DND-41 (cell line): ENCODE measurements around the gene SMCO3.

Experiments used
- ATAC-seq: fragments of 200-7000 bp; cut with Tn5 transposase; 3 replicates; pipeline ENCODE4 v1.9.1; 2021; ENCODE audit warnings: low read depth; ENCODE audit not compliant: insufficient read depth
- DNase-seq: peaks from one replicate; pipeline ENCODE4 v3.0.0-alpha.2; 2020
- H2AFZ ChIP-seq: 2 replicates; pipeline ENCODE4 v1.6.0; 2012; ENCODE audit warnings: low read depth, low read length
- H3K27ac ChIP-seq: 2 replicates; pipeline ENCODE4 v1.5.1; 2012; ENCODE audit warnings: low read length, inconsistent platforms
- H3K27me3 ChIP-seq: fragments of 200-600 bp; sonication (generic); 2 replicates; pipeline ENCODE4 v1.6.0; 2012; ENCODE audit warnings: low read length, mild to moderate bottlenecking, inconsistent platforms; ENCODE audit not compliant: insufficient read depth, poor library complexity
- H3K36me3 ChIP-seq: 2 replicates; pipeline ENCODE4 v1.5.1; 2012; ENCODE audit warnings: low read length, inconsistent platforms; ENCODE audit not compliant: insufficient read depth
- H3K4me1 ChIP-seq: 2 replicates; pipeline ENCODE4 v1.5.1; 2012; ENCODE audit warnings: mild to moderate bottlenecking, low read length; ENCODE audit not compliant: insufficient read depth
- H3K4me2 ChIP-seq: 2 replicates; pipeline ENCODE4 v1.6.0; 2012; ENCODE audit warnings: mild to moderate bottlenecking, moderate library complexity, low read length, inconsistent platforms; ENCODE audit not compliant: insufficient read depth
- H3K4me3 ChIP-seq, 2 experiments: fragments of 200-600 bp in 1 of 2; shearing (Covaris generic) in 1 of 2; 2 replicates each; pipeline ENCODE4 v1.5.1; 2012 to 2016; ENCODE audit warnings: inconsistent platforms in 2 of 2, low read length in 2 of 2, mild to moderate bottlenecking in 2 of 2, low read depth in 1 of 2, moderate library complexity in 1 of 2
- H3K79me2 ChIP-seq: 2 replicates; pipeline ENCODE4 v1.6.0; 2012; ENCODE audit warnings: low read length, inconsistent platforms; ENCODE audit not compliant: insufficient read depth
- H3K9ac ChIP-seq: 2 replicates; pipeline ENCODE4 v1.6.0; 2012; ENCODE audit warnings: low read depth, mild to moderate bottlenecking, inconsistent platforms, low read length, moderate library complexity
- H3K9me3 ChIP-seq: 2 replicates; pipeline ENCODE4 v1.5.1; 2012; ENCODE audit warnings: low read length, moderate library complexity, mild to moderate bottlenecking, inconsistent platforms; ENCODE audit not compliant: insufficient read depth, severe bottlenecking
- H4K20me1 ChIP-seq: 2 replicates; pipeline ENCODE4 v1.6.0; 2012; ENCODE audit warnings: low read length; ENCODE audit not compliant: insufficient read depth
- CTCF ChIP-seq: IDR thresholded peaks from 2 replicates; pipeline ENCODE4 v1.5.1; 2012; ENCODE audit warnings: borderline replicate concordance, low read length, moderate library complexity, mild to moderate bottlenecking; ENCODE audit not compliant: poor library complexity, severe bottlenecking; ENCODE audit errors: extremely low read depth
- EZH2 ChIP-seq: IDR thresholded peaks from 3 replicates; pipeline ENCODE4 v1.6.1; 2012; ENCODE audit warnings: borderline replicate concordance, low read depth, mild to moderate bottlenecking, moderate library complexity, low read length, inconsistent platforms; ENCODE audit not compliant: severe bottlenecking

Gene SMCO3

DNA sequence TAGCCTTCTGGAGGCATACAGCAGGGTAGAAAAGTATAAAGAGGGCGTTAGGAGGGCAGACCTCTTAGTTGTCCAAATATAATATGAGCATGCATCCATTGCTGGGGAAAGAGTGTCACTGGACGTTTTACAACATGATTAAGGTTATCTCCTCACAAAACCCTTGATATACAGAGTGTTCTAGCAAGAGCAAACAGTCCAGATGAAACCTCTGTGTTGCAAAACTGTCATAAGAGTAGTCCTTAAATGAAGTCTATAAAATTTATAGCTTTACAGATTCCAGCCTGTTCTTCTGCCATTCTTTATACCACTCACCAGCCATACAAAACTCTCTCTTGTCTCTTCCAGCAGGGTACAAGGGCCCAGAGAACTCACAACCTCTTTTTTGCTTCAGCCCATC, 32.4 kb downstream of the SMCO3 start:
- Histone ChIP-seq H2AFZ (no peak overlapping the region), H3K36me3 (peaks cover 26% of the 10 kb centered on the region; the same call in 1 of the 2 replicates), H3K79me2 (no peaks in the 10 kb centered on the region), H3K9me3 (no peaks in the 10 kb centered on the region), H3K9ac (no peak overlapping the region), H3K4me1 (peaks cover 13% of the 10 kb centered on the region), H3K27me3 (no peaks in the 10 kb centered on the region), H3K27ac (no peak overlapping the region), H4K20me1 (no peaks in the 10 kb centered on the region), H3K4me3 (no peak overlapping the region), H3K4me2 (no peak overlapping the region)
- no peak for ATAC-seq
- TF ChIP-seq EZH2: no peak
- no peak for TF ChIP-seq CTCF
- DNase-seq: no peak

GRCh38 chr12:14780859-14781258, 33.1 kb downstream of the SMCO3 start:
- peak overlapping the region; percentile 55 for H2AFZ ChIP-seq
- peak overlapping the region; percentile 46 for H3K4me2 ChIP-seq
- DNase-seq (no peak), ATAC-seq (peak; percentile 46; the same call in 2 of the 3 replicates)
- no peak for TF ChIP-seq CTCF
- TF ChIP-seq EZH2: no peak
- H3K36me3 ChIP-seq: peaks cover 19% of the 10 kb centered on the region; the same call in 1 of the 2 replicates
- no peaks in the 10 kb centered on the region for H3K9me3 ChIP-seq
- no peaks in the 10 kb centered on the region for H4K20me1 ChIP-seq
- peak overlapping the region; percentile 1; the same call in 1 of the 2 replicates for H3K27ac ChIP-seq
- no peaks in the 10 kb centered on the region for H3K79me2 ChIP-seq
- peaks cover 13% of the 10 kb centered on the region for H3K4me1 ChIP-seq
- H3K9ac ChIP-seq: no peak overlapping the region
- no peaks in the 10 kb centered on the region for H3K27me3 ChIP-seq
- no peak overlapping the region for H3K4me3 ChIP-seq

DNA sequence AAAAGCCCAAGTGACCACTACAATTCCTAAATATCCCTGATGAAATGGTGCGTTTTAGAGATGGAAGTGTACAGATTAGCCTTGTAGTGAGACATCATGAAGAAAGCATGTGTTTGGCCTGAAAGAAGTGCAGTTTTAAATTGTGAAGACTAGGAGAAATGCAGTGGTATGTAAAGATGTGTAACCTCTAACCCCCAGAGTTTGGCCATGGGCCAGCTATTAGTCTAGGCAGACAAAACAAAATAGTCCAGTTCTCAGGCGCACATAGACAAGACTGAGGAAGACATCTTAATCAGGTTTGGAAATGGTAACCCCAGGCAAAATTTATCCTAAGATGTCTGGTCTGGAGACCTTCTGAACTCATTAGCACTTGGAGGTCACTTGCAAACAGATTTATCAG, 34.1 kb downstream of the SMCO3 start:
- Histone ChIP-seq H3K9me3 (no peaks in the 10 kb centered on the region), H3K4me1 (peaks cover 13% of the 10 kb centered on the region), H3K36me3 (peaks cover 9% of the 10 kb centered on the region; the same call in 1 of the 2 replicates), H2AFZ (peak overlapping the region; percentile 21; the same call in 1 of the 2 replicates), H3K27me3 (no peaks in the 10 kb centered on the region), H4K20me1 (no peaks in the 10 kb centered on the region), H3K4me2 (no peak overlapping the region), H3K79me2 (no peaks in the 10 kb centered on the region), H3K27ac (no peak overlapping the region), H3K9ac (no peak overlapping the region), H3K4me3 (no peak overlapping the region)
- no peak for TF ChIP-seq EZH2
- no peak for TF ChIP-seq CTCF
- DNase-seq: no peak
- ATAC-seq: no peak

- Histone ChIP-seq H3K27ac (no peak overlapping the region), H3K4me1 (peaks cover 14% of the 10 kb centered on the region), H2AFZ (no peak overlapping the region), H3K9ac (no peak overlapping the region), H3K4me3 (no peak overlapping the region), H3K79me2 (no peaks in the 10 kb centered on the region), H3K9me3 (no peaks in the 10 kb centered on the region), H3K4me2 (no peak overlapping the region), H4K20me1 (no peaks in the 10 kb centered on the region), H3K27me3 (no peaks in the 10 kb centered on the region), H3K36me3 (no peaks in the 10 kb centered on the region)
- no peak for TF ChIP-seq CTCF
- no peak for TF ChIP-seq EZH2
- ATAC-seq (no peak), DNase-seq (no peak)
Observed at GRCh38 chr12:14777271-14777670, 36.7 kb downstream of the SMCO3 start.
